GM20000 (cell line): Measurements from ENCODE around the gene PTTG1.

Experiments
- DNase-seq: peaks from one replicate; pipeline ENCODE4 v3.0.0; 2012; ENCODE audit warnings: low spot score
- CTCF ChIP-seq: IDR thresholded peaks from 2 replicates; pipeline ENCODE4 v1.5.1; 2012; ENCODE audit warnings: mild to moderate bottlenecking, control low read depth; ENCODE audit errors: extremely low read depth, missing control alignments

The PTTG1 gene

GRCh38 chr5:160380041-160380440, 41.6 kb upstream of the PTTG1 start:
- no peak for DNase-seq
- no peak for TF ChIP-seq CTCF

GRCh38 chr5:160382346-160382745, 39.3 kb upstream of the PTTG1 start:
- TF ChIP-seq CTCF: no peak
- DNase-seq: no peak

GRCh38 chr5:160384681-160385080, 37.0 kb upstream of the PTTG1 start:
- TF ChIP-seq CTCF: no peak
- DNase-seq: no peak

GRCh38 chr5:160385496-160385895, 36.2 kb upstream of the PTTG1 start:
- no peak for DNase-seq
- no peak for TF ChIP-seq CTCF

GRCh38 chr5:160387445-160387844, 34.2 kb upstream of the PTTG1 start:
- no peak for TF ChIP-seq CTCF
- DNase-seq: no peak

- TF ChIP-seq CTCF: no peak
- DNase-seq: no peak
These were observed 30.6 kb upstream of the PTTG1 start for GRCh38 chr5:160390787-160391696.

GRCh38 chr5:160395111-160395510, 26.5 kb upstream of the PTTG1 start:
- DNase-seq: no peak
- no peak for TF ChIP-seq CTCF
